HG03175 (cell line): ENCODE measurements around the gene SLC23A3.

Experiments
- ATAC-seq: cut with Tn5 transposase; IDR thresholded peaks from one replicate; pipeline ENCODE4 v1.9.1; 2021; ENCODE audit warnings: mild to moderate bottlenecking, moderate library complexity; ENCODE audit not compliant: unreplicated experiment

SLC23A3 gene

GRCh38 chr2:219116776-219117646 is 52.8 kb downstream of the SLC23A3 start:
- no peak for ATAC-seq

DNA sequence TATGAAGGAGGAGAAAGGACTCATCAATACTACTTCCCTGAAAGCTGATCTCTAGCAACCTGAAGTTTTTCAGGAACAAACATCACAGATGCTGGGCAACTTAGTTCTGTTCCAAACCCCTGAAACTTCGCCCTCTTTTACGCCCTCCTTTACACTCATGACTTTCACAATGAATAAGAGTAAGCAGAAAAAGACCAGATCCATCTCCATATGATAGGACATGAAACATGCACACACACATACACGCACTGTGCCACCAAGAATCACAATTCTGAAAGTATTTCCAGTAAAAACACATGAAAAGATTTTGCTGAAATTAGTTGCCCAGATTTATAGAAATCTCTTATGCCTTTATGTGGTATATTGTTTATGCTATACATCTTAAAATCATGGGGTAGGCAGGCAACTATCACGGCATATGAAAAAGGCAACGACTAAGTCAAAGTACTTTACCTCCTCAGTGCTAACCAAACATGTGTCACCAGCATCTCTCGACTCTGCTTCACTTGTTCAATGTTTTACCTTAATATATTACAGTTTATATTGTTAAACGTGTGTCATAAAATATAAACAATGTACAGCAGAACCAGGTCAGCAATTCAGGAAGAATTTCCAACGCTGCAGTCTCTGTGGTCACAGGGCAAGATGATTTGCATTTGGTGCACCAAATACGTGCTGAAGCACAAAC is 57.0 kb downstream of the SLC23A3 start:
- no peak for ATAC-seq

DNA sequence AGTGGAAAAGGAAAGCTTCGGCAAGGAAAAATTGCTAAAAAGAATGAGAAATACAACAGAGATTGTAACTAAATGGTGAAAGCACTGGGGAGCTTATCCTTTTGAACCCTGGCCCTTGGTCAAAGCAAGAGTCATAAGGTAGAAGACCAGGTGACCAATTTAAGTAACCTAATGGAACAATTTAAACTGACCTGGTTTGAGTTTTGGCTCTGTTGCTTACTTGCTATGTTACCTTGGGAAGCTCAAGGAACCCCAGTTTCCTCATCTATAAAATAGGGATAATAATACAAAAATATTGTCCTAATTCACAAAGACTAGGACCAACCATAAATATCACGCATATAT is 57.8 kb downstream of the SLC23A3 start:
- no peak for ATAC-seq
